Skeletal muscle satellite cell (primary cell): Measurements from ENCODE around the gene OR1C1. TPM values are rescaled to one million over a fixed set of nuclear protein-coding genes. Genes with fewer than 3 reads are reported as not detected.
"Not testable (repeated sequence)": the region's sequence is repeated elsewhere in the genome, so short reads cannot be mapped to it uniquely, and the experiment has no call there.

Source experiments
- H3K27me3 ChIP-seq: 2 replicates; pipeline ENCODE4 v1.7.0; 2013; ENCODE audit warnings: low read length; ENCODE audit not compliant: control insufficient read depth, insufficient read depth
- H3K36me3 ChIP-seq: 2 replicates; pipeline ENCODE4 v1.7.0; 2013; ENCODE audit warnings: mild to moderate bottlenecking, control low read depth, low read length; ENCODE audit not compliant: insufficient read depth
- H3K4me1 ChIP-seq: 2 replicates; pipeline ENCODE4 v1.7.0; 2013; ENCODE audit warnings: low read length; ENCODE audit not compliant: control insufficient read depth, insufficient read depth
- H3K4me2 ChIP-seq: 2 replicates; pipeline ENCODE4 v1.7.0; 2013; ENCODE audit warnings: mild to moderate bottlenecking, low read length
- H3K4me3 ChIP-seq: 2 replicates; pipeline ENCODE4 v1.7.0; 2013; ENCODE audit warnings: low read length
- H3K9ac ChIP-seq: 2 replicates; pipeline ENCODE4 v1.7.0; 2013; ENCODE audit warnings: mild to moderate bottlenecking, low read depth, low read length, moderate library complexity
- H3K9me3 ChIP-seq: replicated peaks from 2 replicates; pipeline ENCODE4 v1.7.0; 2013; ENCODE audit warnings: mild to moderate bottlenecking, control low read depth, low read length
- total RNA-seq: library from RNA; depleted of rRNA; stranded (reverse); fragments of >200 nt; gene quantifications from 2 replicates; pipeline ENCODE4 v1.2.3, GENCODE V29; 2012; rRNA removed

The OR1C1 gene, protein sequence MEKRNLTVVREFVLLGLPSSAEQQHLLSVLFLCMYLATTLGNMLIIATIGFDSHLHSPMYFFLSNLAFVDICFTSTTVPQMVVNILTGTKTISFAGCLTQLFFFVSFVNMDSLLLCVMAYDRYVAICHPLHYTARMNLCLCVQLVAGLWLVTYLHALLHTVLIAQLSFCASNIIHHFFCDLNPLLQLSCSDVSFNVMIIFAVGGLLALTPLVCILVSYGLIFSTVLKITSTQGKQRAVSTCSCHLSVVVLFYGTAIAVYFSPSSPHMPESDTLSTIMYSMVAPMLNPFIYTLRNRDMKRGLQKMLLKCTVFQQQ
- not detected in 2 replicates for total RNA-seq

DNA sequence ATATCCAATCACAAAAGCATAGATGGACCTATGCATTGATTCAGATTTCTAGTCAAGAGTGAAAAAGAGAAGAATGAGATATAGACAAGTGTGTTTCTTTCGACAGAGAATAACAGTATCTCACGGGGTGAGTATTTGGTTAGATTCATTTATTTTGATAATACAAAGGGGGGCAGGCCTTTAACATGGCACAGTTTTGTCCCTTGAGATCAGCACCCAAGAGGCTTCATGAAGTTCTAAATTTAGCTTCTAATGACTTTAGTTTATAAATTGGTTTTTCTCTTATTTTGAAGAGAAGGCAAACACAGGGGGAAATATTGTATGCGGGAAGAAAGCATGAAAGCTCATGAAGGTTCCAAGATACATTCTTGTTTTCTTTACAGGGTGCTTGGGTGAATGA is at the start of gene OR1C1:
Gene OR1C1 (minus strand): TSS at position 101 of the 400 bp plus-strand sequence. CDS start 2,150 bp downstream, outside the sequence.
- Histone ChIP-seq H3K4me1 (no peaks in the 10 kb centered on the region), H3K36me3 (no peaks in the 10 kb centered on the region), H3K27me3 (no peaks in the 10 kb centered on the region), H3K9ac (no peak within 1 kb of the TSS), H3K4me2 (no peak within 1 kb of the TSS), H3K9me3 (peaks cover 4% of the 10 kb centered on the region), H3K4me3 (no peak within 1 kb of the TSS)

- Histone ChIP-seq H3K4me1 (no peaks in the 10 kb centered on the region), H3K36me3 (no peaks in the 10 kb centered on the region), H3K27me3 (no peaks in the 10 kb centered on the region), H3K9ac (no peak overlapping the region), H3K9me3 (peaks cover 5% of the 10 kb centered on the region), H3K4me3 (no peak overlapping the region), H3K4me2 (no peak overlapping the region)
These were observed 37.2 kb upstream of the OR1C1 start for GRCh38 chr1:247797518-247797917.

DNA sequence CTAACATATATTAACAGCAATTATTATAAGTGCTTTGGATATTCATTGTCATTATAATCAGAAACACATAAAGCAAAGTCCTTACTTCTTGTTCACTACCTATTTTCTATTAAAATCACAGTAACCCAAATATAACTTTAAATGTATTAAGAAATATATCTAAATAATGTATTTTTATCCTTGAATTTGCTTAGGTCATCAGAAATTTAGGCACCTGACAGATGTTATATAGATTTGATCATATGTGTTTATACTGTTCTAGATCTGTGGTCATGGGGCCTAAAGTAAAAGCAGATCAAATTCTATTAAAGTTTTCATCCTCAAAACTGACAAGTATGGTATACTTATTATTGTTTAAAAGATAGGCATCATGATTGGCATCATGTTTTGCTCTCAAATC is 9.2 kb upstream of the OR1C1 start:
- Histone ChIP-seq H3K36me3 (no peaks in the 10 kb centered on the region), H3K9me3 (no peaks in the 10 kb centered on the region), H3K4me2 (no peak overlapping the region), H3K9ac (no peak overlapping the region), H3K27me3 (no peaks in the 10 kb centered on the region), H3K4me1 (no peaks in the 10 kb centered on the region), H3K4me3 (no peak overlapping the region)

- H3K4me1 ChIP-seq, H3K4me2 ChIP-seq, H3K9ac ChIP-seq, H3K36me3 ChIP-seq, H3K27me3 ChIP-seq, H3K4me3 ChIP-seq: not testable (repeated sequence)
- H3K9me3 ChIP-seq, result peaks cover 12% of the 10 kb centered on the region
These were observed 6.0 kb downstream of the OR1C1 start for GRCh38 chr1:247754311-247754710.

DNA sequence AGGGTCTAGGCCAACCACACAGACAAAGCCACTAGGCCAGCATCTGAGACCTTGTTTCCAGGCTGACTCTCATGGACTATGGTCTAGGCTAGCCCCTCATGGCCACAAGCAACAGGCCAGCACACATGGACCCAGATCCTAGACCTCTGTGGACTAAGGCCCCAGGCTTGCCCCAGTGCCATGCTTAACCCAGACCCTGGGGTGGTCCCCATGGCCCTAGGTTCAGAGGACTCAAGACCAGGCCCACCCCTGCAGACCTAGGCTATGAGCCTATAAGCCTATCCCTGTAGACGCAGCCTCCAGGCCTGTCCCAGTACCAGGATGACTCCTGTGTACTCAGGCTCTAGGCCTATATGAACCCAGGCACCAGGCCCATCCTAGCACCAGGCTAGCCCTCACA is 10.5 kb downstream of the OR1C1 start:
- Histone ChIP-seq H3K36me3 (no peaks in the 10 kb centered on the region), H3K4me1 (no peaks in the 10 kb centered on the region), H3K4me3 (no peak overlapping the region), H3K9ac (no peak overlapping the region), H3K27me3 (no peaks in the 10 kb centered on the region), H3K9me3 (peaks cover 11% of the 10 kb centered on the region), H3K4me2 (no peak overlapping the region)

- H3K4me2 ChIP-seq, result no peak within 1 kb of the TSS
- H3K27me3 ChIP-seq, result no peaks in the 10 kb centered on the region
- no peak within 1 kb of the TSS for H3K4me3 ChIP-seq
- no peaks in the 10 kb centered on the region for H3K36me3 ChIP-seq
- no peak within 1 kb of the TSS for H3K9ac ChIP-seq
- peaks cover 11% of the 10 kb centered on the region for H3K9me3 ChIP-seq
- H3K4me1 ChIP-seq, result no peaks in the 10 kb centered on the region
These were observed 12.3 kb downstream of the OR1C1 start, which contains the start of gene OR14A2 for GRCh38 chr1:247748041-247748440. Gene OR14A2 (minus strand): TSS chr1:247748141.

- Histone ChIP-seq H3K36me3 (no peaks in the 10 kb centered on the region), H3K9me3 (peaks cover 11% of the 10 kb centered on the region), H3K4me1 (no peaks in the 10 kb centered on the region), H3K4me2 (no peak overlapping the region), H3K4me3 (no peak overlapping the region), H3K9ac (no peak overlapping the region), H3K27me3 (no peaks in the 10 kb centered on the region)
These were observed 12.7 kb downstream of the OR1C1 start for GRCh38 chr1:247747616-247748015.

GRCh38 chr1:247746391-247746935 is 13.9 kb downstream of the OR1C1 start:
- Histone ChIP-seq H3K36me3 (no peaks in the 10 kb centered on the region), H3K4me1 (no peaks in the 10 kb centered on the region), H3K4me3 (no peak overlapping the region), H3K9ac (no peak overlapping the region), H3K27me3 (no peaks in the 10 kb centered on the region), H3K9me3 (peaks cover 11% of the 10 kb centered on the region), H3K4me2 (no peak overlapping the region)

DNA sequence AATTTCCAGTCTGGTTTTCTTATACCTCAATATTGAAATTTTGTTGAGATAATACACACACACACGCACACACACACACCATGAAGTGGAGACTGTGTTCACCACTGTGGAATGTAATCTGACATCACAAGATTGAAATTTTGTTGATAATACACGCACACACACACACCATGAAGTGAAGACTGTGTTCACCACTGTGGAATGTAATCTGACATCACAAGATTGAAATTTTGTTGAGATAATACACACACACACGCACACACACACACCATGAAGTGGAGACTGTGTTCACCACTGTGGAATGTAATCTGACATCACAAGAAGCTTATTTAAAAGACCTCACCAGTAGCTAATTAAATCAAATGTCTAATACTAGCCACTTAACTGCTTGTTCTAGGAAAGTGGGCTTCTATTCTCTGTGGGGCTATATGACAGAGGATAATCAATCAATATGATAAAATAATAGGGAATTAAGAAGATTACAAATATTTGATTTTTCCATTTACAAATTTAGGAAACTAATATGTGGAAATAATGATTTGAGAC is 18.1 kb downstream of the OR1C1 start:
- not testable (repeated sequence) for H3K4me1 ChIP-seq, H3K4me3 ChIP-seq, H3K4me2 ChIP-seq, H3K36me3 ChIP-seq, H3K9me3 ChIP-seq, H3K9ac ChIP-seq, H3K27me3 ChIP-seq

DNA sequence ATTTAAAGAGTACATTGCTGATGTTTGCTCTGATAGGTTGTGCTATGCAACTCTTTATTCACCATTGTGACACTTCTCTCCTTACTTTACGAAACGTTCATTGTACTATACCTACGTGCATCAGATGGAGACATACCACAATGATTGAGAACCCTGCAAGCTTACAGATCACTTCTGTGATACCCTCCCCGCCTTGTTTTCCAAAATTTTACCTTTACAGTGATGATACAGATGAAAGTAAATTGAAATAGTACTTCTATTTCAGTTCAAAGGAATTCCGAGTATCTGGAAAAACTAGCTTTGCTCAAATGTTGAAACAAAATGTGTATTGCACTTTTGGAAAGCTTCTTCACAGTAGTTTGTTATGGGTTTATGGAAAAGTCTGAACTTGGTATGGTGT is 18.6 kb downstream of the OR1C1 start:
- H3K9ac ChIP-seq, result no peak overlapping the region
- no peaks in the 10 kb centered on the region for H3K36me3 ChIP-seq
- H3K4me1 ChIP-seq, result no peaks in the 10 kb centered on the region
- H3K27me3 ChIP-seq, result no peaks in the 10 kb centered on the region
- H3K4me3 ChIP-seq, result no peak overlapping the region
- H3K4me2 ChIP-seq, result no peak overlapping the region
- H3K9me3 ChIP-seq, result peaks cover 4% of the 10 kb centered on the region

DNA sequence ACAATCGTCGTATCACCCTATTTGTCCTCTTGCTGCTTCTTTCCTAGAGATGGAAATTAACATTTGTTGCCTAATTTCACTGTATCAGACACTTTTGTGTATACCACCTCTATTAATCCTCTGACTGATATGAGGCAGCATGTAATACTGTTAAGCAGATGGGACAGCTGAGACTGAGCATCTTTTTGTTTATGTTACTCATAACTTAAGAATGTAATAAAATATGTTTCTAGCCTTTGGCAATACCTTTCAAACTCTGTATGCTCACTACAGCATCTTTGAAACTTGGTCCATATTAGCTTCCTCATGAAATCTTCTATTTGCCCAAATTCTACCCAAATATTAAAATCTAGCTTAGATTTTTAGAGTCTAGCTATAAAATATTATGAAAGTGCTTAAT is 19.6 kb downstream of the OR1C1 start:
- Histone ChIP-seq H3K4me2 (no peak overlapping the region), H3K4me1 (no peaks in the 10 kb centered on the region), H3K27me3 (no peaks in the 10 kb centered on the region), H3K36me3 (no peaks in the 10 kb centered on the region), H3K4me3 (no peak overlapping the region), H3K9ac (no peak overlapping the region), H3K9me3 (no peaks in the 10 kb centered on the region)

DNA sequence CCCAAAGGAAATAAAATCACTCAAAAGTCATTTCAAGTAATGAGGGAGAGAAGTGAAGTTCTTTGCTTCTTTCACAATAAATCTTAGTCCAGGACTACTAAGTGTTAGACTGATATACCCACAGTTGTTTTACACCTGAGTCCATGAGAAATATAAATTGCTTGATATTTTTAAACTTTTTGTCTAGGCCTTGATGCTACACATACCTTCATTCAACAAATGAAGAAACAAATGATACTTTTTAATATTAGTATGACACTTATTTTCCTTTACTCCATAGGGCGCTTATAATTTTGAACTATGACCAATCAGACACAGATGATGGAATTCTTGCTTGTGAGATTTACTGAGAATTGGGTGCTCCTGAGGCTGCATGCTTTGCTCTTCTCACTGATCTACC is 22.0 kb downstream of the OR1C1 start, which contains the start of gene OR14K1:
Gene OR14K1 (plus strand): TSS at position 301 of the 400 bp plus-strand sequence. CDS start 0 bp downstream, at position 301.
- Histone ChIP-seq H3K9ac (no peak within 1 kb of the TSS), H3K36me3 (no peaks in the 10 kb centered on the region), H3K9me3 (peaks cover 6% of the 10 kb centered on the region), H3K4me1 (no peaks in the 10 kb centered on the region), H3K27me3 (no peaks in the 10 kb centered on the region), H3K4me2 (no peak within 1 kb of the TSS), H3K4me3 (no peak within 1 kb of the TSS)
